H1 (cell line): Measurements from ENCODE around the gene CD160.

Source experiments
- ATF2 ChIP-seq: IDR thresholded peaks from 2 replicates; pipeline ENCODE4 v1.6.1; 2012; ENCODE audit warnings: low read length, inconsistent platforms
- CEBPB ChIP-seq: IDR thresholded peaks from 2 replicates; pipeline ENCODE4 v1.6.1; 2012; ENCODE audit warnings: low read depth, low read length
- CHD1 ChIP-seq: IDR thresholded peaks from 2 replicates; pipeline ENCODE4 v1.6.1; 2012; ENCODE audit warnings: low read depth, low read length, improper control_type of control experiment
- CTCF ChIP-seq, 3 experiments: IDR thresholded peaks; 1 replicate in 2 of 3; 2 replicates in 1 of 3; pipeline versions ENCODE4 v1.5.1 to v1.6.1; 2011; ENCODE audit warnings: low read length in 3 of 3, mild to moderate bottlenecking in 3 of 3, inconsistent platforms in 2 of 3, low read depth in 1 of 3, moderate library complexity in 1 of 3; ENCODE audit not compliant: insufficient read depth in 1 of 3; ENCODE audit errors: control extremely low read depth in 1 of 3
- EP300 ChIP-seq, 2 experiments: IDR thresholded peaks; 1 replicate in 1 of 2; 2 replicates in 1 of 2; pipeline ENCODE4 v1.6.1; 2011 to 2012; ENCODE audit warnings: low read depth in 2 of 2, low read length in 2 of 2, mild to moderate bottlenecking in 2 of 2, borderline replicate concordance in 1 of 2, inconsistent platforms in 1 of 2, moderate library complexity in 1 of 2
- MAX ChIP-seq: IDR thresholded peaks from 2 replicates; pipeline ENCODE4 v1.6.1; 2012; ENCODE audit warnings: inconsistent platforms
- POLR2AphosphoS5 ChIP-seq: IDR thresholded peaks from 2 replicates; pipeline ENCODE4 v1.6.1; 2011; ENCODE audit warnings: low read depth, low read length
- RAD21 ChIP-seq, 2 experiments: IDR thresholded peaks in 1 of 2; conservative IDR thresholded peaks in 1 of 2; 2 replicates each; pipeline ENCODE4 v1.6.1; 2011; ENCODE audit warnings: low read depth in 2 of 2, low read length in 2 of 2, improper control_type of control experiment in 1 of 2, inconsistent platforms in 1 of 2, mild to moderate bottlenecking in 1 of 2, moderate library complexity in 1 of 2
- RFX5 ChIP-seq: IDR thresholded peaks from 2 replicates; pipeline ENCODE4 v1.6.1; 2011; ENCODE audit warnings: low read depth, low read length, improper control_type of control experiment, borderline replicate concordance
- TAF1 ChIP-seq: IDR thresholded peaks from 2 replicates; pipeline ENCODE4 v1.6.1; 2011; ENCODE audit warnings: mild to moderate bottlenecking, low read depth, low read length
- TCF12 ChIP-seq: IDR thresholded peaks from 2 replicates; pipeline ENCODE4 v1.6.1; 2011; ENCODE audit warnings: low read depth, mild to moderate bottlenecking, low read length

- no peak for TF ChIP-seq CTCF (IDR thresholded peaks at IDR 0.05; ENCODE audit: control extremely low read depth in 1 of 3, insufficient read depth in 1 of 3, low read depth in 1 of 3, low read length in 3 of 3)
- TF ChIP-seq CHD1: no peak
- TF ChIP-seq EP300 (IDR thresholded peaks at IDR 0.05; ENCODE audit: borderline replicate concordance in 1 of 2, low read depth in 2 of 2, low read length in 2 of 2): no peak
- no peak for TF ChIP-seq POLR2AphosphoS5
- TF ChIP-seq RAD21 (IDR thresholded peaks at IDR 0.05 in 1 of 2, conservative IDR thresholded peaks at IDR 0.05 in 1 of 2; ENCODE audit: low read depth in 2 of 2, low read length in 2 of 2): no peak
- no peak for TF ChIP-seq CEBPB
- no peak for TF ChIP-seq TCF12
- TF ChIP-seq MAX: no peak
- TF ChIP-seq TAF1: no peak
- TF ChIP-seq ATF2: no peak
- TF ChIP-seq RFX5: no peak
Measured at GRCh38 chr1:145730467-145730866, 11.2 kb downstream of the CD160 start.
